ENCODE results near the gene CLSTN1.

DNA sequence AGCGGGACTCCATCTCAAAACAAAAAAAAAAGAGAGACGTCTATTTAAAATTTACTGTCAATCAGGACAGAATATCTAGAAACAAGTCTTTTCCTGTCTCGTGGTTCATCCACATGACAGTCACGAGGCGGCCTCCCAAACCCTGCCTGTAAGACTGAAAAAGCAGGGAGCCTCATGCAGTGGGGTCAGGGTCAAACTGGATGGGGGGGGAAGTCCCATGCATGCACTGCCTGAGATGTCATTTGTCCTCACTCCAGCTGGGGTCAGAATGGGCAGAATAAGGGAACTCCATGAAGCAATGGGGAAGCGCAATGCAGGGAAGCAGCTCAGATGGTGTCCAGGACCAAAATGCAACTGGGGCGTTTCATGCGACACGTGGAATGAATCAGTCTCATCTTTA, 86.7 kb downstream of the CLSTN1 start:
- TF ChIP-seq POLR2A (IDR thresholded peaks at IDR 0.05; ENCODE audit: low read depth, low read length) = no peak
- TF ChIP-seq POU2F2 (IDR thresholded peaks at IDR 0.05; ENCODE audit: low read depth, low read length) = no peak
- TF ChIP-seq TAF1 (IDR thresholded peaks at IDR 0.05; ENCODE audit: low read depth, low read length) = no peak
